ENCODE data around the gene ADGRE2.
"Not testable (repeated sequence)": the region's sequence is repeated elsewhere in the genome, so short reads cannot be mapped to it uniquely, and the experiment has no call there.

The ADGRE2 gene

DNA sequence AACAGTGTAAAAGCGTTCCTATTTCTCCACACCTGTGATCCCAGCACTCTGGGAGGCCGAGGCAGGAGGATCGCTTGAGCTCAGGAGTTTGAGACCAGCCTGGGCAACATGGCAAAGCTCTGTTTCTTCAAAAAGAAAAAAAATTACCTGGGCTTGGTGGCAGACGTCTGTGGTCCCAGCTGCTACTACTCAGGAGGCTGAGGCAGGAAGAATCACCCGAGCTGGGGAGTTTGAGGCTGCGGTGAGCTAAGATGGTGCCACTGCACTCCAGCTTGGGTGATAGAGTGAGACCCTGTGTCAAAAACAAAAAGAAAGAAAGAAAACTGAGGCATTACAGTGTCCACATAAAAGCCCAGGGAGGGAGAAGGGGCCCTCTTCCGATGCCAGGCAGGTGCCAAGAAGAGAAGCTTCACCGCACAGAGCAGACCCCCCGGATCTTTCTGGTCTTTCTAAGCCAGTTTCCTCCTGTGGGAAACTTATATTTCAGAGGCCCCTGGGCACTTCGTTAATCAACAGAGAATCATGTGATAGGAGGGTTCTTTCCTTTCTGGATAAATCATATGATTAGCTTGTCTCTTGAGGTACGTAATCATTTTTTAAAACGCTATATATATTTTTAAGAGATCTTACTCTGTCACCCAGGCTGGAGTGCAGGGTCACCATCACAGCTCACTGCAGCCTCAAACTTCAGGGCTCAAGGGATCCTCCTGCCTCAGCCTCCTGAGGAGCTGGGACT, at the start of gene ADGRE2:
ADGRE2 (minus strand) TSS at position 451 of the 736 bp plus-strand sequence. CDS start 1,804 bp downstream, outside the sequence.
- not testable (repeated sequence) for DNase-seq

- DNase-seq: no peak
Observed at GRCh38 chr19:14826006-14826405, 47.6 kb upstream of the ADGRE2 start.

- no peak for DNase-seq
Observed at GRCh38 chr19:14821937-14822336, 43.6 kb upstream of the ADGRE2 start.

DNA sequence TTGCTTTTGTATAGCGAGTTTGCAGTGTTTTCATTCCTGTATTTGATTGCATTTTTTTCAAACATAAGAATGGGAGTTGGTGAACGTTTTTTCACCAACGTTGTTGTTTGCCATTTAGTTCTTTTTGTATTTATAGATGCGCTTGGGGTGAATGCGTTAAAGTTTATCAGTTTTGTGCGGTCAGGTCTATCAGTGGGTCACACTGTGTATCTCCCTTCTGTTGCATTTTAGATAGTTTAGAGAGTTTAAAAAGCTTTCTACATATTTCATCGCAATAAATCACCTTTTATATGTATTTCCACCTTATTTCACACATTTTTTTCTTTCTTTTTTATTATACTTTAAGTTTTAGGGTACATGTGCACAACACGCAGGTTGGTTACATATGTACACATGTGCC, 40.2 kb upstream of the ADGRE2 start:
- no peak for DNase-seq

DNA sequence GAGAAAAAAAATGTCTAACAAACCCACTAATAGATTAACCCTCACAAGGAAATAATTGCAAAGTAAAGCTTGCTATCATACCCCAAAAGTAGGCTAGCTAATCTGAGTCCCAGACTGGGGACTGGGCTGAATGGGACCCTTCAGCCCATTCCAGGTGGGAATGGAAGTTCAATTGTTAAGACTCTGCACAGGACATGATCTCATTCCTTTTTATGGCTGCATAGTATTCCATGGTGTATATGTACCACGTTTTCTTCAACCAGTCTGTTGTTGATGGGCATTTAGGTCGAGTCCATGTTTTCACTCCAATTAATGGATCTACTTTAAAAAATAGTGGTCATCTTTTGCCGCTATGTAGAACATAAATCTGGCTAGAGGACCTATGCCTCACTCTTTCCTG, 38.7 kb upstream of the ADGRE2 start:
- DNase-seq: no peak

- DNase-seq: no peak
Observed at GRCh38 chr19:14814982-14815652, 36.8 kb upstream of the ADGRE2 start.

DNA sequence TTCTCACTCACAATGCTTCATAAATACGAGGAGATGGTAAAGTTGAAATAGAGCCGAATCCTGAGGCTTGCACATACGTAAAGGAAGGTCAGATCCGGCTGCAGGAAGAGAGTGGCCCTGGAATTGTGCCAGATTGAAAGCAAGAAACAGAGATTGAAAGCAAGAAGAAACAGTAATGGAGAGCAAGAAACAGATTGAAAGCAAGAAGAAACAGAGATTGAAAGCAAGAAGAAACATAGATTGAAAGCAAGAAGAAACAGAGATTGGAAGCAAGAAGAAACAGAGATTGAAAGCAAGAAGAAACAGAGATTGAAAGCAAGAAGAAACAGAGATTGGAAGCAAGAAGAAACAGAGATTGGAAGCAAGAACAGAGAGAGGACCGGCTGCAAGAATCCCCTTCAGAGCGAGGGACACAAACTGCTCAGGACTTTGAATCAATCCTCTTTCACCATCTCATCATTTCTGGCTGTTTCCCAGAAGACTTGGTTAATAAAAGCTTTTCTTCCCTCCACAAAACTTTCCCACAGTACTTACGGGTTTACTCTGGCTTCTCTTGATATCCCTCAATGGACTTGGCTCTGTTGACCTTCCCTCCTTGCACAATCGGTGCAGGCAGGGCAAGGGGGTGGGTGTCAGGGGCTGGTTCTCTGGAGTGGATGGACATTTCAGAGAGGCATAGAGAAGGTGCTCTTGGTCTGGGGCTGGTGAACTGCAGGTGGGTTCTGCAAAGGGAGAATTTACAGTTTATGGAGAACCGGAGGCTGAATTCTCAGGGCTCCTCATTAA, 31.1 kb upstream of the ADGRE2 start:
- DNase-seq: no peak

- DNase-seq: no peak
Observed at GRCh38 chr19:14804765-14805164, 26.4 kb upstream of the ADGRE2 start.

- DNase-seq: no peak
Observed at GRCh38 chr19:14798760-14799159, 20.4 kb upstream of the ADGRE2 start.

- no peak for DNase-seq
Observed at GRCh38 chr19:14796021-14796420, 17.7 kb upstream of the ADGRE2 start.

- DNase-seq: no peak
Observed at GRCh38 chr19:14795078-14795721, 16.8 kb upstream of the ADGRE2 start.

DNA sequence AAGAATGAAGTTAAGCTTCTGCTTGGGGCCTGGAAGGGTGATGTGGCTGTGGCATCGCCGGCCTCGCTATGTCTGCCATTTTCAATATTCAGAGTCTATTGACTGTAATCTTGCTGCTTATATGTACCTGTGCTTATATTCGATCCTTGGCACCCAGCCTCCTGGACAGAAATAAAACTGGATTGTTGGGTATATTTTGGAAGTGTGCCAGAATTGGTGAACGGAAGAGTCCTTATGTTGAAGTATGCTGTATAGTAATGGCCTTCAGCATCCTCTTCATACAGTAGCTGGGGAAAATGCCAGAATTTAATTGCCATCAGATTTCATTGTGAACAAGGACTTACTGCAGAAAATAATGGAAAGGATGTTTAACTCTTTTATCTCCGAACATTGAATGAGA, 13.9 kb upstream of the ADGRE2 start:
- not testable (repeated sequence) for DNase-seq

GRCh38 chr19:14786421-14786851, 8.1 kb upstream of the ADGRE2 start:
- peak in 3 of 58 donors; percentile 1 to 9 (median 6) for DNase-seq

DNA sequence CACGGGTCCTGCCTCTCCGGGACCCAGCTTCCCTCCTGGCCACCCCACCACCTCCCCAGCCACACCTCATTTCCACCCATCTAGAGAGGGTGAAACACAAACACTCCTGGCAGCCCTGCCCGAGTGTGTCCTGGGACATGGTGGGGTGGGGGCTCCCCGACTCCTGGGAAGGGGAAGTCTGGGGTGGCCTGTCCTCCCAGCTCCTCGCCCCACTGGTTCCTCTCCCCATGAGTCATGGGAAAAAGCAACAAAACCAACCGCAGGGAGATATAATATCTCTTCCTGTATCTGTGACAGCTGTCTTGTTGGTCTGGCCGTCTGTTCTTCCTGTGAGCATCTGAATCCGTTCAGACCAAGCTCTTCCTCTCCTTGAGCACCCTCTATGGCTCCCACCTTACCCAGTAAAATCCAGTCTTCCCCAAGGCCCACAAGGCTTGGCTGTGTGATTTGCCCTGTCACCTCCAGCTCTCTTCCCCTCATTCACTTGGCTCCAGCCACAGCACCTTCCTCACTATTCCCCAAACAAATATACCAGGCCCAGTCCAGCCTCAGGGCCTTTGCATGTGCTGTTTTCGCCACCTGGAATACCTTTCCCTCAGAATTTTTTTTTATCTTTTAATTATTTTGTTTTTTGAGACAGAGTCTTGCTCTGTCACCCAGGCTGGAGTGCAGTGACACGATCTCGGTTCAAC, 6.9 kb upstream of the ADGRE2 start:
- DNase-seq: peak in 5 of 58 donors; percentile 4 to 27 (median 10)

DNA sequence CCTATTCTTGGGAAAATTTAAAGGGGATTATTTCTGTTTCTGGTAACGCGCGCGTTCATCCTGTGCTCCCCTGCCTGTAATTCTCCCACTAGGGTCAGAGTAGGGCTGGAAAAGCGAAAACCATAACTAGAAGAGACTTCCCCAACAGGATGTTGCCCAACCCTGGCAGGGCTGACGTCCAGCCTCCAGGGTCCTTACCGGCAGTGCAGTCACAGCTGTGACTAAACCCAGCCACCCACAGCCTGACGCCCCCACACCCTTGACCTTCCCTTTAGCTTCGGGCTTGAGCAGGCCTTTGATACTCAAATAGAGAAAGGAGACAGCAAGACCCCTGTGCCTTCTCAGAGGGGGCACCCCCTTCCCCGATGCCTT, 6.4 kb upstream of the ADGRE2 start:
- peak in 11 of 58 donors; percentile 1 to 38 (median 8) for DNase-seq

DNA sequence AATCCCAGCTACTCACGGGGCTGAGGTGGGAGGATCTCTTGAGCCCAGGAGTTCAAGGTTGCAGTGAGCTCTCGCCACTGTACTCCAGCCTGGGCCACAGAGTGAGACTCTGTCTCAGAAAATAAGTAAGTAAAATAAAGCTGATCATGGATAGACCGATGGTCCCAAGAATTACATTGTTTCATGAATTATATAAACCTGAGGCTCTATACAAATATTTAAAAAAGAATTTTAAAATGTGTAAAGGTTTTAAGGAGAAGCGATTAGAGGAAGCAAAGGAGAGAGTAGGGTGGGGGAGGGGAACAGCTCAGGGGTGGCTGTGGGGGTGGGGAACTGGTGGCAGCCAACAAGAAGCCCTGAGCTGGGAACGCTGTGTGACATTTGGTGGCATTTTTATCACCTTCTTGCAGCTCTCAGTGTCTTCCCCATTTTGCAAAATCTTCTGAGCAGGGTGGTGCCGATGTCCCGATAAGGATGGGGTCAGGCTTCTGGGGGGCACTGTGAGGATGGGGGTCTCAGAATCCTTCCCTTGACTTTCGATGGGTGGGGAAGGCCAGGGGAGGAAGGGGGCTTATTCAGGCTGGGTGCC, 5.1 kb upstream of the ADGRE2 start:
- DNase-seq: not testable (repeated sequence)

- DNase-seq: no peak
Observed at GRCh38 chr19:14782626-14783409, 4.5 kb upstream of the ADGRE2 start.

DNA sequence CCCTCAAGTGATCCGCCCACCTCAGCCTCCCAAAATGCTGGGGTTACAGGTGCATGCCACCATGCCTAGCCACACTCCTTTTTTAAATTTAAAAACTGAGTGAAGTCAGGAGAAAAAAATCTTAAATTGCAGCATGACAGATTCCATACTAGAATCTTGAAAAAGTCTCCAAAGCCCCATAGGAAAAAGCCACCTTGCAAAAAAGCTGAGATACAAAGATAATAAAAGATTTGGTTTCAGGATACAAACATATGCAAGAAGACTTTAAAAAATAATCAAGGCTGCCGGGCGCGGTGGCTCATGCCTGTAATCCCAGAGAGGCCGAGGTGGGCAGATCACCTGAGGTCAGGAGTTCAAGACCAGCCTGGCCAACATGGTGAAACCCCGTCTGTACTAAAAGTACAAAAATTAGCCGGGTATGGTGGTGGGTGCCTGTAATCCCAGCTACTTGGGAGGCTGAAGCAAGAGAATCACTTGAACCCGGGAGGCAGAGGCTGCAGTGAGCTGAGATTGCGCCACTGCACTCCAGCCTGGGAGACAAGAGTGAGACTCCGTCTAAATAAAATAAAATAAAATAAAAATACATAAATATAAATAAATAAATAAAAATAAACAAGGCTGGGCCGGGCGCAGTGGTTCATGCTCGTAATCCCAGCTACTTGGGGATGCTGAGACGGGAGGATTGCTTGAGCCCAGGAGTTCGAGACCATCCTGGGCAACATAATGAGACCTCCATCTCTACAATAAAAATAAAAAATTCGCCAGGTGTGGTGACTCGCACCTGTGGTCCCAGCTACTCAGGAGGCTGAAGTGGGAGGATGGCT, 3.6 kb upstream of the ADGRE2 start:
- not testable (repeated sequence) for DNase-seq
